Ectodermal cell (in vitro differentiated cells): ENCODE data around the gene SH3RF1.

Experiments used
- H3K27ac ChIP-seq: 2 replicates; pipeline ENCODE4 v1.7.0; 2013; ENCODE audit warnings: mild to moderate bottlenecking, low read depth, low read length; ENCODE audit not compliant: insufficient read depth, poor library complexity, severe bottlenecking
- H3K27me3 ChIP-seq: 2 replicates; pipeline ENCODE4 v1.7.0; 2013; ENCODE audit warnings: mild to moderate bottlenecking, low read length; ENCODE audit not compliant: insufficient read depth, control insufficient read depth, poor library complexity, severe bottlenecking
- H3K36me3 ChIP-seq: one replicate; pipeline ENCODE4 v1.7.0; 2013; ENCODE audit warnings: low read length; ENCODE audit not compliant: control insufficient read depth, insufficient read depth
- H3K4me1 ChIP-seq: one replicate; pipeline ENCODE4 v1.7.0; 2013; ENCODE audit warnings: low read length; ENCODE audit not compliant: control insufficient read depth, insufficient read depth
- H3K4me3 ChIP-seq: 2 replicates; pipeline ENCODE4 v1.7.0; 2013; ENCODE audit warnings: low read depth, low read length, control low read depth; ENCODE audit not compliant: insufficient read depth
- H3K9me3 ChIP-seq: 2 replicates; pipeline ENCODE4 v1.7.0; 2013; ENCODE audit warnings: mild to moderate bottlenecking, low read length, moderate library complexity; ENCODE audit not compliant: control insufficient read depth
- WGBS, 2 experiments: methylation state at CpG; one replicate each; pipeline ENCODE4 v1.1.7; 2013; ENCODE audit warnings: missing lambda C conversion rate in 2 of 2; 5-methylcytosine and 5-hydroxymethylcytosine counted together

The SH3RF1 gene

DNA sequence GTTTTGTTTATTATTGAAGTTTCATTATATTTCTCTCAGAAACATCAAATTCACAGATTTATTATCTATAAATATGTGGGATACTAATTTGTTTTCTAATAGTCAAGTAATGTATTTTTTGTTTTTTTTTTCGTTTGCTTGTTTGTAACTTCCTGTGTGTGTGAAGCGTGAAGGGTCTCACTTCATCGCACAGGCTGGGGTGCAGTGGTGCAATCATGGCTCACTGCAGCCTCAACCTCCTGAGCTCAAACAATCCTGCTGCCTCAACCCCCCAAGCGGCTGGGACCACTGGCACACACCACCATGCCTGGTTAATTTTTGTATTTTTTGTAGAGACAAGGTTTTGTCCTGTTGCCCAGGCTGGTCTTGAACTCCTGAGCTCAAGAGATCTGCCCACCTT, 55.1 kb downstream of the SH3RF1 start:
- no peaks in the 10 kb centered on the region for H3K27me3 ChIP-seq
- H3K4me3 ChIP-seq: no peak overlapping the region
- no peak overlapping the region for H3K27ac ChIP-seq
- WGBS, 2 experiments: 76 to 86% methylated on average over 4 of the region's 4 CpGs
- H3K36me3 ChIP-seq: peaks cover 11% of the 10 kb centered on the region
- H3K9me3 ChIP-seq: peaks cover 3% of the 10 kb centered on the region
- H3K4me1 ChIP-seq: peaks cover 6% of the 10 kb centered on the region

DNA sequence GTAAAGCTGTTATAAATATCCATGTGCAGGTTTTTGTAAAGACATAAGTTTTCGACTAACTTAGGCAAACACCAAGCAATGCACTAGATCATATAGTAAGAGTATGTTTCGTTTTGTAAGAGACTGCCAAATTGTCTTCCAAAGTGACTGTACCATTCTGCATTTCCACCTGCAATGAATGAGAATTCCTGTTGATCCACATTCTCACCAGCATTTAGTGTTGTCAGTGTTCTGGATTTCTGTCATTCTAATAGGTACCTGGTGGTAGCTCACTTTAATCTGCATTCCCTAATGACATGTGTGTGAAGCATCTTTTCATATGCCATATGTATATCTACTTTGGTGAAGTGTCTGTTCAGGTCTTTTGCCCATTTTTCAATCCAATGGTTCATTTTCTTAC, 57.8 kb downstream of the SH3RF1 start:
- H3K27me3 ChIP-seq: no peaks in the 10 kb centered on the region
- 88 to 100% methylated on average over 2 of the region's 2 CpGs for WGBS, 2 experiments
- H3K9me3 ChIP-seq: peaks cover 3% of the 10 kb centered on the region
- H3K27ac ChIP-seq: no peak overlapping the region
- no peak overlapping the region for H3K4me3 ChIP-seq
- H3K36me3 ChIP-seq: peaks cover 11% of the 10 kb centered on the region
- H3K4me1 ChIP-seq: no peaks in the 10 kb centered on the region

DNA sequence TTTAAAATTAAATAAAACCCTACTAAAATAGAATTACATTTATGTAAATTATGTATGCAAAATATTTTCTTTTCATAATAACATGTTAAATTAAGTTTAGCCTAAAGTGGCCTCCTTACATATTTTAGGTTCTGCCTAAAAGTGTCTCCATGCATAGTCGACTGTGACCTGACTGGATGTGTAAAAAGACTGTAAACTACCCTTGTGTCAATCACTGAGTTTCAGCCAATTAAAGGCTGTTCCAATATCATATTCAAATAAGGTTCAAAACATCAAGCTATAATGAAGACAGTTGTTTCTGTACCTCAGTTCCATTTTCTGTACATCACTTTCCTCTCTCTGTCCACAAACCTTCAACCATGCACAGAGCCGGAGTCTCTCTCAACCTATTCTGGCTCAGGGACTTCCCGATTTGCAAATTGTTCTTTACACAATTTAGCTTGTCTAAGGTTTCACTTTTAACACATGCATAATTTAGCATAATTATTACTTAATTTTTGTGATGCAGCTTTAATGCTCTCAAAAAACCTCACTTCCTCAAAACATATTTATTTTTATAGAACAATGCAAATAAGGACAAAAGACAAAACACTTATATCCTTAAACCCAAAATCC, 60.1 kb downstream of the SH3RF1 start:
- no peak overlapping the region for H3K4me3 ChIP-seq
- peaks cover 3% of the 10 kb centered on the region for H3K9me3 ChIP-seq
- H3K27ac ChIP-seq: no peak overlapping the region
- H3K36me3 ChIP-seq: peaks cover 6% of the 10 kb centered on the region
- H3K27me3 ChIP-seq: no peaks in the 10 kb centered on the region
- peaks cover 15% of the 10 kb centered on the region for H3K4me1 ChIP-seq
- 91 to 98% methylated on average over 3 of the region's 3 CpGs for WGBS, 2 experiments

DNA sequence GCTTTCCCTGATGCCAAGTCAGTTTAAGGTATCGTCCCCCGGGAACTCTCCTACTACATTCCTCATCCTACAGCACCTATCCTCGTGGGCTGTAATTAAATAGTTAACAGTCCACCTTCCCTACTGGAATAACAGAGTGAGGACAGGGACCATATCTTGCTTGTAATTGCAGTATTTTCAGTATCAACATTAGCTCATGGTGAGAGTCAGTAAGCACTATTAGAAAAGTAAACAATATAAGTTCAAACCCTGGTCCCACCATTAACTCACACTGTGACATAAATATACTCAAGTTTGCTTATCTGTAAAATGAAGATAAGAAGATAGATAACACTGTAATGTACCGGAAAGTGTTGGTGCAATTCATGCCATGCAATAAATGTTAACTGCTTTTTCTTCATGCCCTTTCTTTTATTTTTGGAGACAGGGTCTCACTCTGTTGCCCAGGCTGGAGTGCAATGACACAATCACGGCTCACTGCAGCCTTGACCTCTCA, 61.3 kb downstream of the SH3RF1 start:
- H3K9me3 ChIP-seq: no peaks in the 10 kb centered on the region
- no peak overlapping the region for H3K4me3 ChIP-seq
- H3K27me3 ChIP-seq: no peaks in the 10 kb centered on the region
- peaks cover 6% of the 10 kb centered on the region for H3K36me3 ChIP-seq
- WGBS, 2 experiments: 93 to 96% methylated on average over 5 of the region's 5 CpGs
- H3K4me1 ChIP-seq: peaks cover 15% of the 10 kb centered on the region
- H3K27ac ChIP-seq: no peak overlapping the region

DNA sequence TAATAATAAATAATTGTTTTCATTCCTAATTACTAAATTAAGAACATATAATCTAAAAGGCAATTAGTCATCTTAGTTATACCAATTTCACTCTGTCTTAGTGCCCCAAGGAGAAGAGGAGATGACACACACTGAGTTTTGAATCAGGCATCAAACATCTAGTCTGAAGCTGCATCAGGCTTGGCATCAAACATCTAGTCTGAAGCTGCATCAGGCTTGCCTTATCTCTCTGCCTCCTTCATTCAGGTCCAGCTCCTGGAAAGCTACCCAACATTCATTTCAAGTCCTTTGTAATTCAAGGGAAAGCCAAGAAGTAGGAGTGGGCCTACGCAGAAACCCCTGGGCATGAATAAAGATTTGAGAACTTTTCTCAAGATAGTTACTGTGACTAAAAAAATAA, 62.2 kb downstream of the SH3RF1 start:
- 56 to 67% methylated on average over 1 of the region's 1 CpG for WGBS, 2 experiments
- no peaks in the 10 kb centered on the region for H3K9me3 ChIP-seq
- H3K36me3 ChIP-seq: no peaks in the 10 kb centered on the region
- no peak overlapping the region for H3K4me3 ChIP-seq
- H3K27me3 ChIP-seq: no peaks in the 10 kb centered on the region
- peaks cover 15% of the 10 kb centered on the region for H3K4me1 ChIP-seq
- peak overlapping the region; percentile 81 for H3K27ac ChIP-seq

DNA sequence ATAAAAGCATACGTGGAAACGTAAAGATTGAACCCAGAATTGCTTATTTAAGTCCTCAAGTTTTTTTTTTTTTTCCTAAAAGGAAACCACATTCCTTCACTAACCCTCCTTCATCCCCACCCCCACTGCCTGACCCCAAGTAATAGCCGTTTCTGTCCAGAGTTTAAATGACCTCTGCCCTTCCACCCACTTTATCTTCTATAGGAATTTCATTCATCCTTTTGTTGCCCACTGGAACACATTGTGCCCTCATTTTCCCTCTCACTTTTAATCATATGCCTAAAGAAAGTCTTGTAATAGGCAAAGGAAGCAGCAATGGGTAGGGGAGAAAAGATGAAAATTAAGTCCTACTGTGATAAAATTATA, 62.7 kb downstream of the SH3RF1 start:
- 47 to 52% methylated on average over 3 of the region's 3 CpGs for WGBS, 2 experiments
- H3K9me3 ChIP-seq: no peaks in the 10 kb centered on the region
- no peaks in the 10 kb centered on the region for H3K36me3 ChIP-seq
- H3K4me3 ChIP-seq: no peak overlapping the region
- H3K27ac ChIP-seq: peak overlapping the region; percentile 81
- H3K4me1 ChIP-seq: peaks cover 16% of the 10 kb centered on the region
- H3K27me3 ChIP-seq: no peaks in the 10 kb centered on the region

DNA sequence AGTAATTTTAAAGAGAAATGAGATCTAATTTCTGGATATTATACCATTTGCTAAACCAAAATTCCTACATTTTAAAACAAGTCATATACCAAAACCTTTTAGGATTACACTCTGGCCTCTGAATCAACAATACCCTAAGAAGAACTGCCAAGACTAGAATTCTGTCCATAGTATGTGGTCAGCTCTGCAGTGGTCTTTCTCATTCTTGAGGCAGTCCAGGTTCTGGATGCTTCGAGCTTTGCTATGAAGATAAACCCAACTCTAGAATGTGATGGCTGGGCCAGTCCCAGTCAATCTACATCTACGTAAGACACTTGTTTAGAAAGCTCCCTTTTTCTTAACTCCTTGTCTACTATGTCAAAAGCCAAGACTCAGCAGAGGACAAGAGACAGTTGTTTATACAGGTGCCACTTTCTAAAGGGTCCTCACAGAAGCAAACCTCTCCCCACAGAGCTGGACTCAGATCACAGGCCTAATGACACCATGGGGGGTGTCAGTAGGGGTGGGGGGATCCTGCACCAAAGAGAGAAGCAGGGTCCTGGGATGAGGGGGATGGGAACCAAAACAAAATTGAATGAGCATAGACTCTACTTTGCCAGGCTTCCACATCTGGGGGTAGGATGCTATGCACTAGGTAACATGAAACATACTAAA, 63.2 kb downstream of the SH3RF1 start:
- Histone ChIP-seq H3K36me3 (no peaks in the 10 kb centered on the region), H3K4me1 (peaks cover 17% of the 10 kb centered on the region), H3K9me3 (no peaks in the 10 kb centered on the region), H3K27ac (peak overlapping the region; percentile 81), H3K4me3 (no peak overlapping the region), H3K27me3 (no peaks in the 10 kb centered on the region)
- 41 to 46% methylated on average over 2 of the region's 2 CpGs for WGBS, 2 experiments

DNA sequence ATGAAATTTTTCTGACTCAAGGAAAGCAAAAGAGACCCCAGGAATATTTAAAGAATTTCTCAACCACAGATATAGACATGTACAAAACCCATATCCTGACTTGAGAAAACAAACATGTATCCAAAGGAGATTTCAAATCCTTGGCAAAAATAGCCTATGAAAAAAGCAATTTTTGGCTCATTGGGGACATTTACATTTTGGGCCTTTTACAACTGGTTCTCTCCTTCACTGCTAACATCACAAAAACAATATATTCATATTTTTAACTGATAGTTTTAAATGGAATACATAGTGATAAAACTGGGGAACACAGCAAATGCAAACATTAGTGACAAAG, 65.0 kb downstream of the SH3RF1 start:
- H3K36me3 ChIP-seq: no peaks in the 10 kb centered on the region
- no peak overlapping the region for H3K27ac ChIP-seq
- peaks cover 22% of the 10 kb centered on the region for H3K4me1 ChIP-seq
- no peak overlapping the region for H3K4me3 ChIP-seq
- H3K27me3 ChIP-seq: no peaks in the 10 kb centered on the region
- H3K9me3 ChIP-seq: no peaks in the 10 kb centered on the region

DNA sequence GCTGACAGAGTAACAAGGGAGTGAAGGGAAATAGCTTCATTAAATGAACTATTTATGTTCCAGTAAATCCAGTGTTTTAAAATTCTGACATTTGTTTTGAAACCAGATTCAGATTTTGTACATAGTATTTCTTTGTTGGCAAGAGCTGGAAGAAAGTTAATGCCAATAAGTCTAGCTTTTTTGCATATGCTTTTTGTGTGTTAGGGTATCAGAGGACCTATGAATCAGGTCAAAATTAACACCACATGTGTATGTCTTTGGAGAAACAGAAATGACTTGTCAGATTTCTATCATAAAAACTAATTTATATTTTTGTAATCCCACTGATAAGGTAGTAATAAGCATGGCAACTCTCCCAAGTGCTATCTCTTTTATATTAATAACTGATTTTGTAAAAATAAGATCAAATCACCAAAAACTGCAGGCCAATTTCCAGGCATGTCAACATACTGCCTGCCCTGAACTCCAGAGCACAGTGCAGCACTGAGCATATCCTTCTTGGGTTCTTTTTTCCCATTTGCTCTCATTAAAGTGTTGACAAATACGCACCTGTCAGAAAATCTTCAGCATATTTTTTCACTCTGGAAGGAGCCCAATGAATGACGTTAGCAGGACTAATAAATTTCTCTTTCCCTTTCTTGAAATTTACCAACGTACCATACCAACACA, 65.5 kb downstream of the SH3RF1 start:
- 96 to 98% methylated on average over 3 of the region's 3 CpGs for WGBS, 2 experiments
- no peaks in the 10 kb centered on the region for H3K9me3 ChIP-seq

DNA sequence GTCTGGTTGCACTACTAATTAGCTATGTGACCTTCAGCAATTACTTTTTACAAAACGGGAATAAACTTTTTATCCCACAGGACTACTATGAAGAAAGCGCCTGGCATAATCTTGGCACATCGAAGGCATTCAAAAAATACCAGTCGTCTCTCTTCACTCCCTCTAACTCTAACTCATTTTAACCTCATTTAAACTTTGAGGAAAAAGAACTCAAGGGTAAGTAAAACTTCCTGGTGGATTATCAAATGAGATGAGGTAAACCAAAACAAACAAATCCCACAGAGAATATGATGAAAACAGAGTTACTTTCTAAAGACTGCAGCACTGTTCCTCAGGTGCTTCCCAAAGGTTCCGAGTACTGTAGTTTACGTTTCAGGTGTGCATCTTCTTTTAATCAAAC, 66.9 kb downstream of the SH3RF1 start:
- peaks cover 28% of the 10 kb centered on the region for H3K4me1 ChIP-seq
- H3K27me3 ChIP-seq: no peaks in the 10 kb centered on the region
- H3K36me3 ChIP-seq: no peaks in the 10 kb centered on the region
- H3K9me3 ChIP-seq: no peaks in the 10 kb centered on the region
- 96 to 98% methylated on average over 6 of the region's 6 CpGs for WGBS, 2 experiments
- no peak overlapping the region for H3K4me3 ChIP-seq
- no peak overlapping the region for H3K27ac ChIP-seq

More for the DNA sequence above, 65.5 kb downstream of the SH3RF1 start:
- Histone ChIP-seq H3K36me3 (no peaks in the 10 kb centered on the region), H3K27me3 (no peaks in the 10 kb centered on the region), H3K4me1 (peaks cover 22% of the 10 kb centered on the region), H3K4me3 (no peak overlapping the region), H3K27ac (no peak overlapping the region)
